ENCODE data around the gene NIPAL1.

- TF ChIP-seq POLR2A (IDR thresholded peaks at IDR 0.05; ENCODE audit: low read length) (no peak), GATA1 (IDR thresholded peaks at IDR 0.05; ENCODE audit: low read depth, low read length) (no peak)
Measured at GRCh38 chr4:48074657-48075056, 58.1 kb downstream of the NIPAL1 start.
